Measurements from ENCODE around the gene CEACAM18.

The CEACAM18 gene

GRCh38 chr19:51513968-51514367, 35.6 kb downstream of the CEACAM18 start:
- no peaks in the 10 kb centered on the region for H3F3A ChIP-seq (ENCODE audit: low read depth)
- no peak overlapping the region for H3K4me3 ChIP-seq (ENCODE audit: low read length, poor library complexity, severe bottlenecking)
- TF ChIP-seq, protein P1, sequence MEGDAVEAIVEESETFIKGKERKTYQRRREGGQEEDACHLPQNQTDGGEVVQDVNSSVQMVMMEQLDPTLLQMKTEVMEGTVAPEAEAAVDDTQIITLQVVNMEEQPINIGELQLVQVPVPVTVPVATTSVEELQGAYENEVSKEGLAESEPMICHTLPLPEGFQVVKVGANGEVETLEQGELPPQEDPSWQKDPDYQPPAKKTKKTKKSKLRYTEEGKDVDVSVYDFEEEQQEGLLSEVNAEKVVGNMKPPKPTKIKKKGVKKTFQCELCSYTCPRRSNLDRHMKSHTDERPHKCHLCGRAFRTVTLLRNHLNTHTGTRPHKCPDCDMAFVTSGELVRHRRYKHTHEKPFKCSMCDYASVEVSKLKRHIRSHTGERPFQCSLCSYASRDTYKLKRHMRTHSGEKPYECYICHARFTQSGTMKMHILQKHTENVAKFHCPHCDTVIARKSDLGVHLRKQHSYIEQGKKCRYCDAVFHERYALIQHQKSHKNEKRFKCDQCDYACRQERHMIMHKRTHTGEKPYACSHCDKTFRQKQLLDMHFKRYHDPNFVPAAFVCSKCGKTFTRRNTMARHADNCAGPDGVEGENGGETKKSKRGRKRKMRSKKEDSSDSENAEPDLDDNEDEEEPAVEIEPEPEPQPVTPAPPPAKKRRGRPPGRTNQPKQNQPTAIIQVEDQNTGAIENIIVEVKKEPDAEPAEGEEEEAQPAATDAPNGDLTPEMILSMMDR (conservative IDR thresholded peaks at IDR 0.05; ENCODE audit: low read length) = no peak
- TF ChIP-seq EZH2phosphoT487 (IDR thresholded peaks at IDR 0.05; ENCODE audit: borderline replicate concordance) = no peak
- no peaks in the 10 kb centered on the region for H3K79me2 ChIP-seq (ENCODE audit: insufficient read depth, low read length)
- H3K9me2 ChIP-seq (replicated peaks; ENCODE audit: low read depth, low read length) = no peaks in the 10 kb centered on the region
- H2AFZ ChIP-seq (ENCODE audit: low read length) = no peak overlapping the region
- no peaks in the 10 kb centered on the region for H4K20me1 ChIP-seq (ENCODE audit: insufficient read depth, low read length, poor library complexity, severe bottlenecking)
- H3K4me1 ChIP-seq (ENCODE audit: insufficient read depth, low read length, poor library complexity, severe bottlenecking) = no peaks in the 10 kb centered on the region
- H3K4me2 ChIP-seq (ENCODE audit: low read depth, low read length, poor library complexity, severe bottlenecking) = no peak overlapping the region
- H3K36me3 ChIP-seq (ENCODE audit: insufficient read depth, low read length) = no peaks in the 10 kb centered on the region
- no peak overlapping the region for H3K9ac ChIP-seq (ENCODE audit: low read depth, low read length, poor library complexity, severe bottlenecking)
- H3K27me3 ChIP-seq (ENCODE audit: insufficient read depth, low read length, poor library complexity, severe bottlenecking) = no peaks in the 10 kb centered on the region
- no peaks in the 10 kb centered on the region; the same call in 1 of the 2 replicates for H3K9me3 ChIP-seq (ENCODE audit: insufficient read depth, low read depth, low read length)

DNA sequence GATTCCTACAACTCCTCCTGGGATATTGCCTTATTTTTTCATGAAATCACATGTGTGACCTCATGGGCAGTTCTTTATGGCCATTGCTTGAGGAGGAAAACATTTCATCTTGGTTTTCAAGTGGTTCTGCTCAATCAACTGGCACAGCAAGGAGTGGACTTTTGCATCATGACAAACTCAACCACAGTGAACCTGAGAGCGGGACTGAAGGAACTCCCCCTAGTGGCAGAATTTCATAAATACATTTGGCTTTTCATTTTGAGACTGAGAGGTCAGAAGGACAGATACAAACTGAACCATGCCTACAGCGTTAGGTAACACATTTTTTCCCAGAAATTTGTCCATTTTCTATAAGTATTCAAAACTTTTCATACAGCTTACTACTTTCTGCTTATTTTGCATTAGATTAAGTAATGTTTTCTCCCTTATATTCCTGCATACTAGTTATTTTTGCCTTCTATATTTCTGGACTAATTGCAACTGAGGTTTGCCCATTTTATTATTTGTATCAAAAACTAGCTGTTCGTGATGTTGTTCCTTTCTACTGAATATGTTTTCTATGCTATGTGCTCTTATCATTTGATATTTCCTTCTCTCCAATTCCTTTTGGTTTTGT, 36.6 kb downstream of the CEACAM18 start:
- Histone ChIP-seq H3F3A (ENCODE audit: low read depth) (no peaks in the 10 kb centered on the region), H3K9me3 (ENCODE audit: insufficient read depth, low read depth, low read length) (no peaks in the 10 kb centered on the region; the same call in 1 of the 2 replicates), H3K27me3 (ENCODE audit: insufficient read depth, low read length, poor library complexity, severe bottlenecking) (no peaks in the 10 kb centered on the region), H3K4me3 (ENCODE audit: low read length, poor library complexity, severe bottlenecking) (no peak overlapping the region), H3K4me2 (ENCODE audit: low read depth, low read length, poor library complexity, severe bottlenecking) (no peak overlapping the region), H3K9ac (ENCODE audit: low read depth, low read length, poor library complexity, severe bottlenecking) (no peak overlapping the region), H3K36me3 (ENCODE audit: insufficient read depth, low read length) (no peaks in the 10 kb centered on the region), H3K9me2 (replicated peaks; ENCODE audit: low read depth, low read length) (no peaks in the 10 kb centered on the region), H3K79me2 (ENCODE audit: insufficient read depth, low read length) (no peaks in the 10 kb centered on the region), H4K20me1 (ENCODE audit: insufficient read depth, low read length, poor library complexity, severe bottlenecking) (no peaks in the 10 kb centered on the region), H3K4me1 (ENCODE audit: insufficient read depth, low read length, poor library complexity, severe bottlenecking) (no peaks in the 10 kb centered on the region), H2AFZ (ENCODE audit: low read length) (no peak overlapping the region)
- no peak for TF ChIP-seq EZH2phosphoT487 (IDR thresholded peaks at IDR 0.05; ENCODE audit: borderline replicate concordance)
- TF ChIP-seq, protein P1 (conservative IDR thresholded peaks at IDR 0.05; ENCODE audit: low read length) = peak; percentile 83

GRCh38 chr19:51520728-51521127, 42.4 kb downstream of the CEACAM18 start:
- Histone ChIP-seq H2AFZ (ENCODE audit: low read length) (no peak overlapping the region), H4K20me1 (ENCODE audit: insufficient read depth, low read length, poor library complexity, severe bottlenecking) (no peaks in the 10 kb centered on the region), H3K9me3 (ENCODE audit: insufficient read depth, low read depth, low read length) (no peaks in the 10 kb centered on the region; the same call in 1 of the 2 replicates), H3K9ac (ENCODE audit: low read depth, low read length, poor library complexity, severe bottlenecking) (no peak overlapping the region), H3K27me3 (ENCODE audit: insufficient read depth, low read length, poor library complexity, severe bottlenecking) (no peaks in the 10 kb centered on the region), H3F3A (ENCODE audit: low read depth) (no peaks in the 10 kb centered on the region), H3K4me1 (ENCODE audit: insufficient read depth, low read length, poor library complexity, severe bottlenecking) (peaks cover 6% of the 10 kb centered on the region), H3K79me2 (ENCODE audit: insufficient read depth, low read length) (no peaks in the 10 kb centered on the region), H3K4me2 (ENCODE audit: low read depth, low read length, poor library complexity, severe bottlenecking) (no peak overlapping the region), H3K36me3 (ENCODE audit: insufficient read depth, low read length) (no peaks in the 10 kb centered on the region), H3K9me2 (replicated peaks; ENCODE audit: low read depth, low read length) (no peaks in the 10 kb centered on the region), H3K4me3 (ENCODE audit: low read length, poor library complexity, severe bottlenecking) (no peak overlapping the region)
- no peak for TF ChIP-seq EZH2phosphoT487 (IDR thresholded peaks at IDR 0.05; ENCODE audit: borderline replicate concordance)
- TF ChIP-seq, protein P1 (conservative IDR thresholded peaks at IDR 0.05; ENCODE audit: low read length) = no peak

All from Loucy (cell line).